GM21367 (cell line): ENCODE measurements around the gene SULT6B1.

ENCODE experiments used
- ATAC-seq: cut with Tn5 transposase; IDR thresholded peaks from one replicate; pipeline ENCODE4 v1.9.1; 2021; ENCODE audit not compliant: unreplicated experiment

Gene SULT6B1

DNA sequence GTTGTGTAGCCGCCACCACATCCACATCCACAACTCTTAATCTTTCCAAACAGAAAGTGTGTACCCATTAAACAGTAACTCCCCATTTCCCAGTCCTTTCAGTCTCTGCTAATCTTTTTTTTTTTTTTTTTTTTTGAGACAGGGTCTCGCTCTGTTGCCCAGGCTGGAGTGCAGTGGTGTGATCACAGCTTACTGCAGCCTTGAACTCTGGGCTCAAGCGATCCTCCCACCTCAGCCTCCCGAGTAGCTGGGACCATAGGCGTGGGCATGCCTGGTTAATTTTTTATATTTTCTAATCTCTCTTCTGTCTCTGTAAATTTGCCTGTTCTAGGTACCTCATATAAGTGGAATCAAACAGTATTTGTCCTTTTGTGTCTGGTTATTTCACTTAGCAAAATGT is 35.2 kb downstream of the SULT6B1 start:
- ATAC-seq, result no peak

DNA sequence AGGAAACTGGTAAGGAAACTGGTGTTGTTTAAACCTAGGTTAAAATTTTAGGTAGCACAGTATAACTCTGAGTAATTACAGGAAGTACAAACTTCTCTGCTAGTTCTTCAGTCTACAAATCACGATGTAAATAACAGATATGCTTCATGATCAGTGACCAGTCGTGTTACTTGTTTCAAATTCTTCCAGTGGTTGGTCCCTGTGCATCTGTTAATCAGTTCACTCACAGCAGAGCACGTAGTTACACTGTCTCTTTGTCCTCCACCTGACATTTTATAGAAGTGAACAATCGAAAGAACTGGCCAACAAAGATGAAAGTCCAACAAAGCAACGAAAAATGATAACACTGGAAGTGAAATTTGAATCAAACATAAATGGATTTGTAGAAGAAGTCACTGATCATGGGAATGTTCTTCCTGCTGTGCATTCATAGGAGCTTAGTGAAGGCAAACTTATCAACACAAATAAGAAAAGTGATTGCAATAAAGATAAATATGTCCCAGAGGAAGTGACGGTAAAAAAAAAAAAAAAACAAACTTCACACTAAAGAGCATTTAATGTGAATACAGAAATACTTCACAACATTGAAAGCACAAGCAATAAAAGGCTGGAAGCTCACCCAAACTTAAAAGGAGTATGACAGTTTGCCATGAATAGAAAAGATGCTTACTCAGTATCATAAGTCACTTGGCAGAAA is 38.7 kb downstream of the SULT6B1 start:
- ATAC-seq, result no peak

DNA sequence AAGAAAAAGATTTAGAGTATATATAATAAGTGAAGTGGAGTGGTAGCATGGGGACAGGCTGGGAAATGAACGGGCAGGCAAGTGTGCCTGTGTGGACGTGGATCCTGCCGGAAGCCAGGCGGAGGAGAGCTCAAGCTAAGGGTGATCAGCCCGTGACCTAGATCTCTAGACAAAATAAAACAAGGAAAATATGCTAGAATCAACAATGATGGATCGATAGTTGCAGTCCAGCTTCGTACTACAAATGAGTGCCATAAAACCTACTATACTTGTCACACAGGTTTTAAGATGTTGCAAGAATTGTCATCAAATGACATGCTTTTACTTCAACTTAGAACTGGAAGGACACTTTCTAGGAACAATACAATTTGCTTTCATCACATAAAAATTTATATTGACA is 40.1 kb downstream of the SULT6B1 start:
- ATAC-seq, result no peak

DNA sequence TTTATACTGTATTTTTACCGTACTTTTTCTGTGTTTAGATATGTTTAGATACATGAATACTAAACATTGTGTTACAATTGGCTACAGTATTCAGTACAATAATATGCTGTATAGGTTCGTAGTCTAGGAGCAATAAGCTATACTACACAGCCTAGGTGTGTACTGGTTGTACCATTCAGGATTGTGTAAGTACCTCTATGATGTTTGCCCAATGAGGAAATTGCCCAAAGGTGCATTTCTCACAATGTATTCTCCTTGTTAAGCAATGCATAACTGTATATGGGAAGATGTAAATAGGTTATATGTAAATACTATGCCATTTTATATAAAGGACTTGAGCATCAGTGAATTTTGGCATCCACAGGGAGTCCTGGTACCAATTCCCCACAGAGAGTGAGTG is 42.4 kb downstream of the SULT6B1 start:
- no peak for ATAC-seq

DNA sequence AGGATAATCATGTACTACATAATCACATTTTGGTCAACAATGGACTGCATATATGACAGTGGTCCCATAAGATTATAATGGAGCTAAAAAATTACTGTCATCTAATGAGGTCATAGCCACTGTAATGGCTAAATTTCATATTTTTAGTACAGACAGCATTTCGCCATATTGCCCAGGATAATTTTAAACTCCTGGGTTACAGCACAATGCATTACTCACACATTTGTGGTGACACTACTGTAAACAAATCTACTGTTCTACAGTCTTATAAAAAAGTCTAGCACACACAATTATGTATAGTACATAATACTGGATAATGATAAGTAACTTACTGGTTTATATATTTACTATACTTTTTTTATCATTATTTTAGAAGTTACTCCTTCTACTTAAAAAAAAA is 44.5 kb downstream of the SULT6B1 start:
- no peak for ATAC-seq

DNA sequence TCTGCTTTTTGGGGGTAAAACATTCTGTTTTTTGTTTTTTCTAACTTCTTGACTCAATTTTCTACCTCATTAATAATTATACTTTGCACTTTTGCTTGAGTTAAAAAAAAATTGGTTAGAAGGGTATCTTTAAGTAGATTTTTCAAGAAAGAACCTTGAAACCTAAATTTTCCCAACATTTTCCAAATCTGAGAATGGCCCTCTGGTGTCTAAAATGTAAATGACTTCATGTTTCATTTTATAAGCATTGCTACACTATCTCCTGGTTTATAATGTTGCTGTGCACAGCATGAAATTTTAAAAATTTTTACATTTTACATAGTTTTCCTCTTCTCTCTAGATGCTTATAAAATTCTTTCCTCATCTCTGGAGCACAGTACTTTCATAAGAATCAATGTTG is 45.9 kb downstream of the SULT6B1 start:
- ATAC-seq, result no peak

DNA sequence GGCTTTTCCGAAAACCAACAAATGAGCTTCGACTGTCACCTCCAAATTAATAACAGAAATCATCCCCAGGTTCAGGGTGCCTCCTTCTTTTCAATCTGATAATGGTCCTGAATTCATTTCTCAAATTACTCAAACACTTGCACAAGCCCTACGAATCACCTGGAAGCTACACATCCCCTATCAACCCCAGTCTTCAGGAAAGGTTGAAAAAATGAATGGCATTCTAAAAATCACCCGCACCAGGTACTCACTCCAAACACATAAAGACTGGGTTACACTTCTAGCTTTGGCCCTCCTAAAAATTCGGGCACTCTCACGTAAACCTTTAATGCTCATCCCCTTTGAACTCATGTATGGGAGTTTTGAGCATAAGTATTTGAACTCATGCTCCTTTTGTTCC is 55.6 kb downstream of the SULT6B1 start:
- ATAC-seq, result no peak

DNA sequence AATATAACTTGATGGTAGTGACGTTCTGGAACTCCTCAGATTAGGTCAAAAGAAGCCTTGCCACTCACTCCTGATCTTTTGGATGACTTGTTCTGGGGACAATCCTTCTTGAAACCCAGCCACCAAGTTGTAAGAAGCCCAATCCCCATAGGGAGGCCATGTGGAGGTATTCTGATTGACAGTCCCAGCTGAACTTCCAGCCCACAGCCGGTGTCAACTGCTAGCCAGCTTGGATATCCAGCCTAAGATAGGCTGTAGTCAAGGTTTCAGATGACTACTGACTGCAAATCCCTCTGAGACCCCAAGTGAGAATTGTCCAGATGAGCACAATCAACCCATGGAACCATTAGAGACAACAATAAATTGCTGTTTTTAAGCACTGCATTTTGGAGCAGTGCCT is 63.1 kb downstream of the SULT6B1 start:
- no peak for ATAC-seq

DNA sequence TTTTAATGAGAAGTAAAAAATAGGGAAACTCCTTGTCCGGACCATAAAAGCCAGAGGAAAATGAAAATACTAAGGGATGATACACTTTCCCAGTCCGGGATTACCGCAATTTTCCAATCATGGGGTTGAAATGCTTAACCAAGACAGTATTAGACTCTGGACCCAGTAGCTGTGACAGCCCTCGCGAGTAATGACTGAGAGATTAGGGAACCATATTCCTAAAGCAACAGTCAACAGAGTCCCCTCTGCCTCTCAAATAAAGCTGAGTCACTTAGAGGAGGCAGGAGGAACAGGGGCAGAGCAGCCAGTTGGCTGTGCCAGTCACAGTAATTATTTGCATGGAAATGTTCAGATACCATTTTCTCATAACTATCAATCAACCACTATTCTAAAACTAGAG is 69.3 kb downstream of the SULT6B1 start:
- ATAC-seq, result no peak
